Measurements from ENCODE around the gene SORBS2. TPM values are rescaled to one million over a fixed set of nuclear protein-coding genes. Genes with fewer than 3 reads are reported as not detected.

Gene SORBS2
- total and polyA plus RNA-seq, 2 of the 4 experiments (the other 2 are of a cell fraction), result 0.18 TPM; not detected in 1

DNA sequence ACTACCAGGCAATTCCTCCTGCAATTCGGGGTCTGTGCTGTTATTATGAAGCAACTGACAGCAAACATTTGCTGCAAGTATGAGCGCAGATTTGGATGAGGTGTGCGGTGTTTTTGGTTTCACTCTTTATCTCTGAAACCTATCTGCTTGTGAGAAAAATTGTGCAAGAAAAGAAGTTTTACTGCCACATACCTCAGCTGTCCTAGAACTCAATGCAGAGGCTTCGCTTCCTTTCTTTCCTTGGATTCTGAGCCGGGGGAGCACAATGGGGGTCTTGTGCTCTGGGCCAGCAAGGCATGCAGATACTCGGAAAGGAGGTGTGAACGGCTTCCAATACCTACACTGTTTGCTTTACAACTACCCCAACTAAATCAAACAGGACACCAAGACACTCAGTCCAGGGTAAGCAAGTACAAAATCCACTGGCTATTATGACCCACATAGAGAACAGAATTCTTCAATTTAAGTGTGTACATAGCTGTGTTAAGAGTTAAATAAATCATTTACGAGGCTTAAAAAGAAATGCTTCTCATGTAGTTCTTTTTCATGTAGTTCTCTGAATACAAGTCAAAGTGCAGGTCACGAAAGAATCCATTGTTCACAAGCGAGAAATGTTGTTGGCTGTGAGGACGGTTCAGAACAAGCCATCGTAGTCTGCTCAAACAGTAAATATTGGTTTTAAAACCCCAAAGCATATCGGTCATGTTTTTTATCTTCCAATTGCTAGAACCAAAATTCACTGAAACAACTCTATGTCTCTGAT is 1.1 kb downstream of the SORBS2 start:
- no peak for ATAC-seq (ENCODE audit: low read depth)
- H3K4me2 ChIP-seq (ENCODE audit: low read depth, low read length), result peak overlapping the region; percentile 50; the same call in 1 of the 2 replicates
- H3K9me1 ChIP-seq (ENCODE audit: insufficient read depth, low read length), result no peaks in the 10 kb centered on the region
- TF ChIP-seq MAFK (IDR thresholded peaks at IDR 0.05; ENCODE audit: low read depth, low read length) (no peak), POLR2A (IDR thresholded peaks at IDR 0.05; ENCODE audit: low read depth, low read length) (no peak), SMC3 (IDR thresholded peaks at IDR 0.05; ENCODE audit: low read depth, low read length) (no peak), MXI1 (IDR thresholded peaks at IDR 0.05; ENCODE audit: borderline replicate concordance, low read depth, low read length) (no peak), RAD21 (IDR thresholded peaks at IDR 0.05; ENCODE audit: low read length) (no peak), RFX5 (IDR thresholded peaks at IDR 0.05; ENCODE audit: low read depth, low read length) (no peak), MAZ (IDR thresholded peaks at IDR 0.05; ENCODE audit: borderline replicate concordance, low read depth, low read length) (no peak), RCOR1 (IDR thresholded peaks at IDR 0.05; ENCODE audit: insufficient replicate concordance, low read length) (no peak), CEBPB (IDR thresholded peaks at IDR 0.05; ENCODE audit: low read depth, low read length) (no peak), CHD1 (IDR thresholded peaks at IDR 0.05; ENCODE audit: low read depth, low read length) (no peak)
- TF ChIP-seq, protein P1, sequence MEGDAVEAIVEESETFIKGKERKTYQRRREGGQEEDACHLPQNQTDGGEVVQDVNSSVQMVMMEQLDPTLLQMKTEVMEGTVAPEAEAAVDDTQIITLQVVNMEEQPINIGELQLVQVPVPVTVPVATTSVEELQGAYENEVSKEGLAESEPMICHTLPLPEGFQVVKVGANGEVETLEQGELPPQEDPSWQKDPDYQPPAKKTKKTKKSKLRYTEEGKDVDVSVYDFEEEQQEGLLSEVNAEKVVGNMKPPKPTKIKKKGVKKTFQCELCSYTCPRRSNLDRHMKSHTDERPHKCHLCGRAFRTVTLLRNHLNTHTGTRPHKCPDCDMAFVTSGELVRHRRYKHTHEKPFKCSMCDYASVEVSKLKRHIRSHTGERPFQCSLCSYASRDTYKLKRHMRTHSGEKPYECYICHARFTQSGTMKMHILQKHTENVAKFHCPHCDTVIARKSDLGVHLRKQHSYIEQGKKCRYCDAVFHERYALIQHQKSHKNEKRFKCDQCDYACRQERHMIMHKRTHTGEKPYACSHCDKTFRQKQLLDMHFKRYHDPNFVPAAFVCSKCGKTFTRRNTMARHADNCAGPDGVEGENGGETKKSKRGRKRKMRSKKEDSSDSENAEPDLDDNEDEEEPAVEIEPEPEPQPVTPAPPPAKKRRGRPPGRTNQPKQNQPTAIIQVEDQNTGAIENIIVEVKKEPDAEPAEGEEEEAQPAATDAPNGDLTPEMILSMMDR (conservative IDR thresholded peaks at IDR 0.05; ENCODE audit: low read depth, low read length), result no peak
- TF ChIP-seq, protein P2, sequence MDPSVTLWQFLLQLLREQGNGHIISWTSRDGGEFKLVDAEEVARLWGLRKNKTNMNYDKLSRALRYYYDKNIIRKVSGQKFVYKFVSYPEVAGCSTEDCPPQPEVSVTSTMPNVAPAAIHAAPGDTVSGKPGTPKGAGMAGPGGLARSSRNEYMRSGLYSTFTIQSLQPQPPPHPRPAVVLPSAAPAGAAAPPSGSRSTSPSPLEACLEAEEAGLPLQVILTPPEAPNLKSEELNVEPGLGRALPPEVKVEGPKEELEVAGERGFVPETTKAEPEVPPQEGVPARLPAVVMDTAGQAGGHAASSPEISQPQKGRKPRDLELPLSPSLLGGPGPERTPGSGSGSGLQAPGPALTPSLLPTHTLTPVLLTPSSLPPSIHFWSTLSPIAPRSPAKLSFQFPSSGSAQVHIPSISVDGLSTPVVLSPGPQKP (IDR thresholded peaks at IDR 0.05; ENCODE audit: borderline replicate concordance, low read depth, low read length), result no peak
- TF ChIP-seq, protein P3, sequence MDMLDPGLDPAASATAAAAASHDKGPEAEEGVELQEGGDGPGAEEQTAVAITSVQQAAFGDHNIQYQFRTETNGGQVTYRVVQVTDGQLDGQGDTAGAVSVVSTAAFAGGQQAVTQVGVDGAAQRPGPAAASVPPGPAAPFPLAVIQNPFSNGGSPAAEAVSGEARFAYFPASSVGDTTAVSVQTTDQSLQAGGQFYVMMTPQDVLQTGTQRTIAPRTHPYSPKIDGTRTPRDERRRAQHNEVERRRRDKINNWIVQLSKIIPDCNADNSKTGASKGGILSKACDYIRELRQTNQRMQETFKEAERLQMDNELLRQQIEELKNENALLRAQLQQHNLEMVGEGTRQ (IDR thresholded peaks at IDR 0.05; ENCODE audit: low read depth, low read length), result no peak
- H3K9me3 ChIP-seq (ENCODE audit: control insufficient read depth, insufficient read depth, low read length), result no peaks in the 10 kb centered on the region
- no peak overlapping the region for H3K14ac ChIP-seq (replicated peaks; ENCODE audit: low read depth, low read length)
- no peak overlapping the region for H2BK120ac ChIP-seq (ENCODE audit: low read depth, low read length)
- intact Hi-C loops (cut with micrococcal nuclease) (no loop called here), in situ Hi-C loops (cut with MboI; ENCODE audit: low sequenced_read_pairs) (no loop called here), dilution Hi-C loops (cut with HindIII; ENCODE audit: low sequenced_read_pairs, unreplicated experiment) (no loop called here)
- H3K27ac ChIP-seq (ENCODE audit: insufficient read depth, low read length), result no peak overlapping the region
- no peak overlapping the region for H4K8ac ChIP-seq (ENCODE audit: low read depth in 2 of 2, low read length in 2 of 2)
- peaks cover 31% of the 10 kb centered on the region for H3K27me3 ChIP-seq (ENCODE audit: control insufficient read depth, insufficient read depth, low read length)
- no peak overlapping the region for H3K18ac ChIP-seq (ENCODE audit: low read depth, low read length)
- no peaks in the 10 kb centered on the region for H3K79me1 ChIP-seq (ENCODE audit: low read depth in 1 of 2, low read length in 2 of 2)
- H2BK5ac ChIP-seq (ENCODE audit: low read depth, low read length, poor library complexity, severe bottlenecking), result no peak overlapping the region
- WGBS, 2 experiments (ENCODE audit: extremely low coverage in 2 of 2, insufficient read length in 1 of 2), result 83% methylated on average over 3 of the region's 13 CpGs; no CpG with 5 or more reads in 1 of the 2 experiments
- no peak overlapping the region for H3K56ac ChIP-seq (ENCODE audit: extremely low read depth, insufficient read depth, low read length)
- H2BK15ac ChIP-seq (ENCODE audit: low read depth, low read length), result no peak overlapping the region
- CTCF ChIA-PET, result interaction anchor here (0.6 kb wide), 1 partner anchor 98 kb away, joined by 3 read pairs; no protein-coding TSS in a partner anchor
- H3K36me3 ChIP-seq (ENCODE audit: control insufficient read depth, insufficient read depth, low read length), result no peaks in the 10 kb centered on the region
- H3K23ac ChIP-seq (ENCODE audit: low read depth, low read length), result no peak overlapping the region
- BruUV-seq (replicated peaks), result no TSS peak
- H4K20me1 ChIP-seq (ENCODE audit: insufficient read depth, low read length), result no peaks in the 10 kb centered on the region
- H4K91ac ChIP-seq (ENCODE audit: insufficient read depth, low read depth, low read length), result no peak overlapping the region
- H2BK20ac ChIP-seq (ENCODE audit: low read depth, low read length), result no peak overlapping the region
- no peak overlapping the region for H2AK5ac ChIP-seq (ENCODE audit: low read depth, low read length)
- H3K4me3 ChIP-seq (ENCODE audit: insufficient read depth, low read depth, low read length), result no peak overlapping the region
- H2AFZ ChIP-seq (replicated peaks; ENCODE audit: low read length, poor library complexity), result no peak overlapping the region
- H2AK9ac ChIP-seq (replicated peaks; ENCODE audit: low read depth, low read length, poor library complexity), result no peak overlapping the region
- no peaks in the 10 kb centered on the region for H3K4me1 ChIP-seq (ENCODE audit: control insufficient read depth, insufficient read depth, low read length)
- POLR2A ChIA-PET (ENCODE audit: unreplicated experiment), result no interaction called here
- H3K9ac ChIP-seq (ENCODE audit: low read depth, low read length), result no peak overlapping the region
- no peak for DNase-seq
- no peak overlapping the region for H3K4ac ChIP-seq (ENCODE audit: low read depth, low read length)
- no peak overlapping the region for H4K5ac ChIP-seq (ENCODE audit: low read depth, low read length)

All from IMR-90 (cell line).